Natural killer cell (primary cell): Measurements from ENCODE around the gene SYS1. TPM values are rescaled to one million over a fixed set of nuclear protein-coding genes. Genes with fewer than 3 reads are reported as not detected.

ENCODE experiments used
- ATAC-seq, 3 donors: fragments of 150-1000 bp in 2 of 3; fragments of 200-7000 bp in 1 of 3; cut with Tn5 transposase; 1 replicate in 1 of 3; 2 replicates in 2 of 3; pipeline ENCODE4 v1.10.0; 2021; ENCODE audit warnings: mild to moderate bottlenecking in 2 of 3, moderate library complexity in 2 of 3
- DNase-seq, 2 donors: peaks; one replicate each; pipeline versions ENCODE4 v3.0.0 to v3.0.0-alpha.2; 2013 to 2021; ENCODE audit warnings: mixed read lengths in 1 of 2
- H3K27ac ChIP-seq: one replicate; pipeline ENCODE4 v1.5.1; 2013; ENCODE audit warnings: mild to moderate bottlenecking, low read length
- H3K27me3 ChIP-seq: one replicate; pipeline ENCODE4 v1.6.1; 2013; ENCODE audit warnings: low read length; ENCODE audit not compliant: control insufficient read depth, insufficient read depth
- H3K36me3 ChIP-seq: one replicate; pipeline ENCODE4 v1.6.1; 2013; ENCODE audit warnings: low read length; ENCODE audit not compliant: control insufficient read depth, insufficient read depth
- H3K4me1 ChIP-seq: one replicate; pipeline ENCODE4 v1.6.1; 2013; ENCODE audit warnings: low read length; ENCODE audit not compliant: control insufficient read depth, insufficient read depth
- H3K4me3 ChIP-seq: one replicate; pipeline ENCODE4 v1.5.1; 2013; ENCODE audit warnings: low read length
- H3K9me3 ChIP-seq: one replicate; pipeline ENCODE4 v1.6.1; 2013; ENCODE audit warnings: low read length; ENCODE audit not compliant: control insufficient read depth, insufficient read depth
- H3K27ac Mint-ChIP-seq, 2 donors: one replicate each; pipeline ENCODE4 v1.8.0; 2022; ENCODE audit warnings: mild to moderate bottlenecking in 2 of 2, mixed read lengths in 2 of 2, moderate library complexity in 1 of 2
- H3K27me3 Mint-ChIP-seq, 2 donors: one replicate each; pipeline ENCODE4 v1.8.0; 2022; ENCODE audit warnings: low read depth in 2 of 2, mixed read lengths in 2 of 2
- H3K36me3 Mint-ChIP-seq: one replicate; pipeline ENCODE4 v1.8.0; 2022; ENCODE audit warnings: mixed read lengths
- H3K4me1 Mint-ChIP-seq, 2 donors: one replicate each; pipeline ENCODE4 v1.8.0; 2022; ENCODE audit warnings: mixed read lengths in 2 of 2
- H3K4me3 Mint-ChIP-seq: one replicate; pipeline ENCODE4 v1.8.0; 2022; ENCODE audit warnings: mild to moderate bottlenecking, moderate library complexity, mixed read lengths
- H3K9me3 Mint-ChIP-seq, 2 donors: one replicate each; pipeline ENCODE4 v1.8.0; 2022; ENCODE audit warnings: mixed read lengths in 2 of 2
- WGBS: methylation state at CpG from one replicate; pipeline ENCODE4 v1.1.7; 2013; ENCODE audit warnings: missing lambda C conversion rate; ENCODE audit not compliant: insufficient coverage; 5-methylcytosine and 5-hydroxymethylcytosine counted together
- intact Hi-C: fragments of 100-400 bp; cut with micrococcal nuclease; formaldehyde crosslinking; loops from one replicate; pipeline ENCODE4 v1.14.2; 2022
- total RNA-seq, 4 donors: library from RNA; stranded (reverse); fragments of 120-200 nt in 1 of 4; gene quantifications; one replicate each; pipeline versions ENCODE4 v1.2.3 to v1.2.4, GENCODE V29; 2013 to 2022
- TF ChIP-seq, protein P1 (sequence below): fragments of 200-600 bp; IDR thresholded peaks from one replicate; pipeline ENCODE4 v1.8.0; 2022; ENCODE audit warnings: antibody characterized with exemption

The SYS1 gene
- total RNA-seq, 3 donors from 2014 or later (not counting 1 experiment from before 2014, with no cell fraction given) = 73.8 to 77.4 (median 74.0) TPM

DNA sequence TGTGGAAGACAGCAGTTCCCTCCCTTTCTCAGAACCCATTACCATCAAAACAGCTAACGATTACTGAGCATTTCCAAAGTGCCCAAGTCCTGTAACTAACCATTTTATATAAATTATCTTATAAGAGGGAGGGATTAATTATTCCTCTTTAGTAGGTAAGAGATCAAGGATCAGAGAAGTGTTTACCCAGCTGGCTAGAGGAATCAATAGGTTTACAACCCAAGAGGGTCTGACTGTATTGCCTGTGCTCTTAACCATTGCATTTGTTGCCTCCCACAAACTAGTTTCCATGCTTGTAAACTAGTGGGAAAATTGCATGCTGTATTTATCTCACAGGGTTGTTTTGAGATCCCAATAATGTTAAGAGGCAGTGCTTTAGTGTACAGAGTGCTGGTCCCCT, 41.5 kb downstream of the SYS1 start:
- no CpG with 5 or more reads among the region's 1 CpG for WGBS
- Histone ChIP-seq H3K27me3 (no peaks in the 10 kb centered on the region), H3K9me3 (peaks cover 11% of the 10 kb centered on the region), H3K4me1 (peaks cover 20% of the 10 kb centered on the region), H3K4me3 (no peak overlapping the region), H3K27ac (no peak overlapping the region), H3K36me3 (peaks cover 2% of the 10 kb centered on the region)
- DNase-seq (no peak), ATAC-seq (no peak)
- H3K4me3 Mint-ChIP-seq = peak overlapping the region; percentile 79
- intact Hi-C loops = no loop called here
- peak overlapping the region in 1 of 2 donors; percentile 18 for H3K27ac Mint-ChIP-seq
- H3K9me3 Mint-ChIP-seq = no peaks in the 10 kb centered on the region
- H3K4me1 Mint-ChIP-seq = peaks cover 7 to 32% of the 10 kb centered on the region in 2 donors
- H3K36me3 Mint-ChIP-seq = no peaks in the 10 kb centered on the region
- H3K27me3 Mint-ChIP-seq = peaks cover 0 to 3% of the 10 kb centered on the region in 2 donors
- TF ChIP-seq, protein P1, sequence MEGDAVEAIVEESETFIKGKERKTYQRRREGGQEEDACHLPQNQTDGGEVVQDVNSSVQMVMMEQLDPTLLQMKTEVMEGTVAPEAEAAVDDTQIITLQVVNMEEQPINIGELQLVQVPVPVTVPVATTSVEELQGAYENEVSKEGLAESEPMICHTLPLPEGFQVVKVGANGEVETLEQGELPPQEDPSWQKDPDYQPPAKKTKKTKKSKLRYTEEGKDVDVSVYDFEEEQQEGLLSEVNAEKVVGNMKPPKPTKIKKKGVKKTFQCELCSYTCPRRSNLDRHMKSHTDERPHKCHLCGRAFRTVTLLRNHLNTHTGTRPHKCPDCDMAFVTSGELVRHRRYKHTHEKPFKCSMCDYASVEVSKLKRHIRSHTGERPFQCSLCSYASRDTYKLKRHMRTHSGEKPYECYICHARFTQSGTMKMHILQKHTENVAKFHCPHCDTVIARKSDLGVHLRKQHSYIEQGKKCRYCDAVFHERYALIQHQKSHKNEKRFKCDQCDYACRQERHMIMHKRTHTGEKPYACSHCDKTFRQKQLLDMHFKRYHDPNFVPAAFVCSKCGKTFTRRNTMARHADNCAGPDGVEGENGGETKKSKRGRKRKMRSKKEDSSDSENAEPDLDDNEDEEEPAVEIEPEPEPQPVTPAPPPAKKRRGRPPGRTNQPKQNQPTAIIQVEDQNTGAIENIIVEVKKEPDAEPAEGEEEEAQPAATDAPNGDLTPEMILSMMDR = no peak

DNA sequence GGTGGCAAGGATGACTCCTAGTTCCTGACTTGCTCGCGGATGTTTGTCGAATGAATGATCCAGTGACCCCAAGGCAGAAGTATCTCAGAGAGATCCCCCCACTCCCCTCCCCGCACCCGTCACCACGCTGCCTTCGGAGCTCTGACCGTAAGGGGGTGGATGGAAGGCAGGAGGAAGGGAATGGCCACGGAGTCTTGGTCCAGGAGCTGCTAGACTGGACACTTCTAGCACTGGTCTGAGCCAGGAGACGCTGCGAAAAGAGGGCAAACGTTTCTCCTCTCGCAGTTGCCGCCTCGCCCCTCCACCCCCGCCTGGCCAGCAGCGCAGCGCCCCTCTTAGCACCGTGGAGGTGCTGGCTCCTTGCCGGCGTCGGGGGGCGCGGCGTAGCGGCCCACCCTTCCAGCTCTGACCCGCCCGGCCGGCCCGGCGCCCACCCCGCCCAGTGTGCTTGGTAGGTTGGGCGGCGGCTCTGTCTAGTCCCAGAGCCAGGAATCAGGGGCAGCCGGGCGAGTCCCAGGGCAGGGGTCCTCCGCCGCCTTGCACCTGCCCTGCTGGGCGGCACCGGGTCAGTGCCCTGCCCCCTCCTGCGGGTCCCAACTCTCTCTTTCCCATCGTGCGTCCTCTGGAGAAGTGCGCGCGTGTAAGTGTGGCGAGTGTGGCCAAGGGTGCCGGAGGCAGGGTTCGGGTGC, 42.8 kb downstream of the SYS1 start:
- WGBS = under 1% methylated on average over 46 of the region's 49 CpGs
- Mint-ChIP-seq H3K9me3 (no peaks in the 10 kb centered on the region), H3K4me1 (peaks cover 7 to 32% of the 10 kb centered on the region in 2 donors), H3K27me3 (peaks cover 0 to 3% of the 10 kb centered on the region in 2 donors), H3K36me3 (no peaks in the 10 kb centered on the region), H3K4me3 (peak overlapping the region; percentile 79), H3K27ac (peak overlapping the region; percentile 18 to 71)
- peak overlapping the region; percentile 64 for H3K4me3 ChIP-seq
- TF ChIP-seq, protein P1 = no peak
- H3K36me3 ChIP-seq = no peaks in the 10 kb centered on the region
- H3K9me3 ChIP-seq = peaks cover 7% of the 10 kb centered on the region
- H3K4me1 ChIP-seq = peaks cover 20% of the 10 kb centered on the region
- DNase-seq (peak in 1 of 2 donors; percentile 20), ATAC-seq (peak; percentile 39 to 52 (median 45))
- H3K27me3 ChIP-seq = no peaks in the 10 kb centered on the region
- intact Hi-C loops = no loop called here
- H3K27ac ChIP-seq = no peak overlapping the region

DNA sequence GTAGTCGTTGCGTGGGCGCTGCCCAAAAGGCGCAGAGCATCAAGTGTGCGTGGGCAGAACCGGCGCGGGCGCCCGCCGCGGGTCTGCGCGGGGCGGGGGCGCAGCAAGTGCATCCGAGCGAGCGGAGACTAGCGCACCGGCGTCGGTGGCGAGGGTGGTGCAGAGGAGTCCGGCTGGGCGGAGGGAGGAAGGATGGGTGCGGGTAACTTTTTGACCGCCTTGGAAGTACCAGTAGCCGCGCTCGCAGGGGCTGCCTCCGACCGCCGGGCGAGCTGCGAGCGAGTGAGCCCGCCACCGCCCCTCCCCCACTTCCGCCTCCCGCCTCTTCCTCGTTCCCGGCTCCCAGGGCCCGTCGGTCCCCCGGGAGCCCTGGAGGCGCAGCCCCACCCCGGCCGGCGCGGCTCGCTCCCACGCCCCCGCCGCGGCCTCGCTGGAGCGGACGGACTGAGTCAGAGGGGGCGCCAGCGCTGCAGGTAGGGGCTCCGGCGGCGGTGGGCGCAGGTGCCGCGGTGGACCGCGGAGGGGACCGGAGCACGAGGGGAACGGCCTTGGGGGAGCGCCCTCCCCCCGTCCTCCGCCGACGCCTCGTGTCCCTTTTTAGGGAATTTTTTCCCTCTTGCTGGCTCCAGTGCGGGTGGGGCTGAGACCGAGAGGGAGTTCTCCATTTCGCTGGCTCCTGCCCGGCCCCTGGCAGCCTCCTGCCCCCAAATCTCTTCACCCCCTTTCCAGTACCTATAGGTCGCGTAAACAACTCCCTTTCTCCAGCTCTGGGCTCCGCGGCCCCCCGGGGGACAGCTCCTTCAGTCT, 43.5 kb downstream of the SYS1 start:
- H3K36me3 Mint-ChIP-seq = no peaks in the 10 kb centered on the region
- H3K27me3 Mint-ChIP-seq = peaks cover 0 to 3% of the 10 kb centered on the region in 2 donors
- intact Hi-C loops = no loop called here

More for the DNA sequence above, 43.5 kb downstream of the SYS1 start:
- H3K36me3 ChIP-seq = peaks cover 2% of the 10 kb centered on the region
- no peaks in the 10 kb centered on the region for H3K27me3 ChIP-seq
- TF ChIP-seq, protein P1 = no peak
- Mint-ChIP-seq H3K9me3 (no peaks in the 10 kb centered on the region), H3K4me3 (peak overlapping the region; percentile 84), H3K4me1 (peaks cover 7 to 32% of the 10 kb centered on the region in 2 donors), H3K27ac (peak overlapping the region; percentile 63 to 86)
- DNase-seq (peak in 1 of 2 donors; percentile 66), ATAC-seq (peak; percentile 22 to 65 (median 60))
- H3K4me1 ChIP-seq = peaks cover 20% of the 10 kb centered on the region
- H3K4me3 ChIP-seq = peak overlapping the region; percentile 64
- H3K27ac ChIP-seq = peak overlapping the region; percentile 20
- WGBS = under 1% methylated on average over 84 of the region's 87 CpGs
- peaks cover under 1% of the 10 kb centered on the region for H3K9me3 ChIP-seq
